ENCODE results near the gene ALKBH7.

The ALKBH7 gene

DNA sequence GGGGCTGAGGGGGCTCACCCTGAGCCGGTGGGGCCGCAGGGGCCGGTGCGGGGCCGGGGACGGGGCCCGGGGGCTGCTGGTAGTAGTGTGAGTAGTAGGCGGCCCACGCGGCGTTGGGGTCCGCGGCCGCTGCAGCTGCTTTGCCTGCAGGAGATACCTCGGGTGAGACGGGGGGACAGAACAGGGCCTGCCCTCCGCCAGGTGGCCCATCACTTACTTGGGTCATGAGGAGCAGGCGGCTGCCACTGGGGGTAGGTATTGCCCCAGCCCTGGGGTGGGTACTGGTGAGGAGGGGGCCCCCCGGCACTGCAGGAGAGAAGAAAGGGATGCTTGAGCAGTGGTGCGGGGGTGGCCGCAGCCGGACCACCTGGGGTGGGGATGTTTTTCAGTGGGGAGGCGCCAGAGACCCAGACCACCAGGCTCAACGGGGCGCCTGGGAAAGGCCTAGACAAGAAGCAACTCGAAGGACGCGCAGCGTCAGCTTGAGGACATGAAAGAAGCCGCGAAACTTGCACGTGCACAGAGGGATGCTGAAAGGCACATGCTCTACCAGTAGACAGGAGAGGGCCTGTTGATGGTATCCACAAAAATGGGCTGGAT, 43.1 kb downstream of the ALKBH7 start:
- Histone ChIP-seq H3K9me3 (ENCODE audit: control insufficient read depth, insufficient read depth, low read depth, low read length) (no peaks in the 10 kb centered on the region), H3K27me3 (ENCODE audit: control insufficient read depth, insufficient read depth, low read length) (no peaks in the 10 kb centered on the region), H3K9ac (ENCODE audit: low read length) (no peak overlapping the region), H3K4me1 (ENCODE audit: control insufficient read depth, insufficient read depth, low read length) (peaks cover 3% of the 10 kb centered on the region; the same call in 1 of the 2 replicates), H3K36me3 (ENCODE audit: control insufficient read depth, insufficient read depth, low read length) (peaks cover 68% of the 10 kb centered on the region), H3K4me3 (ENCODE audit: low read depth, low read length) (no peak overlapping the region), H3K27ac (ENCODE audit: low read depth, low read length) (no peak overlapping the region)

DNA sequence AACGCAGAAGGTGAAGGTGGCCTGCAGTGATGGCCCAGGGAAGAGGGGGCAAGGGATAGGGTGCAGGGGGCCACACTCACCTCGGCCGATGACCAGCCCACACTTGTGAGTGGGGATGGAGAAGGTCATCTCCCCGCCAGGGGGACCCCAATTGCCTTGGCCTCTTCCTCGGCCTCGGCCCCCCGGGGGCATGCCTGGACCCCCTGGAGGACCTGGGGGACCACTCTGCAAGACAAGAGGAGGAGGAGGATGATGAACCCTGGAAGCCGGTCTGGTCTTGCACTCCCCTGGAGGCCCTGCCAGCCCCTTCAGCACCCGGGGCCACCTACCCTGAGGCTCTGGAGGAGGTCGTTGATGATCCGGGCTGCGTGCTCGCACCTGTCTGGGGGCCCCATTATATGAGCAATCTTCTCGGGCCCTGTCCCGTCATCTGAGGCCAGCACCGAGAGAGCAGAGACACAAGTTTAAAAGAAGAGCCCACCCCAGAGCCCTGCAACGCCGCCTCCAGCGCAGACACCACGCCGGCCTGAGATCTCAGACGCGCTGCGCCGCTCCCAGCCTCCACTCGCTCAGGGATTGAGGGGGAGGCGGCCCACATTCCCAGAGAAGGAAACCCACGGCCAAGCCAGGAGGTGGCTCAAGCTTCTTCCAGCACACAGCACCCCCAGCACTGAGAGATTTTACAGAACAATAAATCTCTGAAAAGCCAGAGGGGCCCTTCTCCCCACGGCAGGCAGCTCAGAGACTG, 44.2 kb downstream of the ALKBH7 start:
- H3K36me3 ChIP-seq (ENCODE audit: control insufficient read depth, insufficient read depth, low read length): peaks cover 79% of the 10 kb centered on the region
- peaks cover 3% of the 10 kb centered on the region; the same call in 1 of the 2 replicates for H3K4me1 ChIP-seq (ENCODE audit: control insufficient read depth, insufficient read depth, low read length)
- no peaks in the 10 kb centered on the region for H3K27me3 ChIP-seq (ENCODE audit: control insufficient read depth, insufficient read depth, low read length)
- no peak overlapping the region for H3K4me3 ChIP-seq (ENCODE audit: low read depth, low read length)
- H3K9ac ChIP-seq (ENCODE audit: low read length): no peak overlapping the region
- no peak overlapping the region for H3K27ac ChIP-seq (ENCODE audit: low read depth, low read length)
- no peaks in the 10 kb centered on the region for H3K9me3 ChIP-seq (ENCODE audit: control insufficient read depth, insufficient read depth, low read depth, low read length)

DNA sequence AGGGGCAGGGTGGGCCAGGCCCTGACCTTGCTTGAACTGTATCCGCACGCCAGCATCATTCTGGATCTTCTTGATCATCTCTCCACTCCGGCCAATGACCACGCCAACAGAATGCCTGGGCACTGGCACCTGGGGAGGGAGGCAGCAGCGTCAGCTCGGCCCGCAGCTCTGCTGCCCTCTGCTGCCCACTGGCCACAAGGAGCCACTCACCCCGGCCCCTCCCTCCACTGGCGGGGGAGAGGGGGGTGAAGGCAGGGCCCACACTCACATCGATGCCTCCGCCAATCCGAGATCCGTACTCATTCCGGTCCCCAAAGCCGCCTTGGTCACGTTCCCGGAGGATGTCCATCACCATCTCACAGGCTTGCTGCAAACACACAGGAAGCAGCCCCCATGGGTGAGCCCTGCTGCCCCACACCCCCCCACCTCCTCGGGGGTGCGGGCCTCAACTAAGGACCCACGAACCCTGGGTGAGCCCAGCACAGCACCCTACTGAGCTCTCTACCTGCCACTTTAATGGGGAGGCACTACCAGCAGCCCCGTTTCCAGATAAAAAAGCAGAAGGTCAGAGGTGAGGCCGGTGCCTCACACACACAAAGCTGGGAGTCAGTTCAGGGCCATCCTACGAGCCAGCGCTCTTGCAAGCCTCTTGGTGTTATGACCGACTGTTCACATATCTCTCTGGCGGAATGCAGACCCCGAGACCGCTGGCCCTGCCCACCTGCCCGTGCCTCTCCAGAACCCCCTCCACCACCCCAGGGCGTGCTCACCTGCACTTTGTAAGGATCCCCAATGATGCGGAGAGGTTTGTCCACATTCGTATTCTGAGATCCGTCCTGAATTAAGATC, 45.3 kb downstream of the ALKBH7 start:
- H3K9ac ChIP-seq (ENCODE audit: low read length): no peak overlapping the region
- no peaks in the 10 kb centered on the region for H3K9me3 ChIP-seq (ENCODE audit: control insufficient read depth, insufficient read depth, low read depth, low read length)
- H3K4me1 ChIP-seq (ENCODE audit: control insufficient read depth, insufficient read depth, low read length): no peaks in the 10 kb centered on the region
- no peak overlapping the region for H3K27ac ChIP-seq (ENCODE audit: low read depth, low read length)
- no peak overlapping the region for H3K4me3 ChIP-seq (ENCODE audit: low read depth, low read length)
- no peaks in the 10 kb centered on the region for H3K27me3 ChIP-seq (ENCODE audit: control insufficient read depth, insufficient read depth, low read length)
- peaks cover 90% of the 10 kb centered on the region for H3K36me3 ChIP-seq (ENCODE audit: control insufficient read depth, insufficient read depth, low read length)

DNA sequence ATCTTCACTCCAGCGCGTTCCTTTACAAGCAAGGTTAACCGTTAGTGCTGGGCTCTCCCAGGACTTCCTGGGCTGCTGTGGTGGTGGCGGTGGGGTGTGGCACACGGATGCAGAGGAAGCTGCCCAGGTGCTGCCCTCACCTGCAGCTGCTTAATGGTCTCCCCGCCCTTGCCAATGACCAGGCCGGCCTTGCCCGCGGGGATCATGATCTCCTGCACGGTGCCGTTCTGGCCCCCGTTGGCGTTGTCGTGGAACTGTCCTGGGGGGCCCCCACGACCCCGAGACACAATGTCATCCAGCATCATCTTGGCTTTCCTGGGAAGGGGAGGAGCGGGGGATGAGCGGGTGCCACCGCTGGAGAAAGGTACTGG, 46.0 kb downstream of the ALKBH7 start:
- Histone ChIP-seq H3K36me3 (ENCODE audit: control insufficient read depth, insufficient read depth, low read length) (peaks cover 93% of the 10 kb centered on the region), H3K27me3 (ENCODE audit: control insufficient read depth, insufficient read depth, low read length) (no peaks in the 10 kb centered on the region), H3K9ac (ENCODE audit: low read length) (no peak overlapping the region), H3K4me3 (ENCODE audit: low read depth, low read length) (no peak overlapping the region), H3K4me1 (ENCODE audit: control insufficient read depth, insufficient read depth, low read length) (0 out of 2 replicates have a peak, but pooled peaks cover 4% of the 10 kb centered on the region), H3K27ac (ENCODE audit: low read depth, low read length) (no peak overlapping the region), H3K9me3 (ENCODE audit: control insufficient read depth, insufficient read depth, low read depth, low read length) (no peaks in the 10 kb centered on the region)

DNA sequence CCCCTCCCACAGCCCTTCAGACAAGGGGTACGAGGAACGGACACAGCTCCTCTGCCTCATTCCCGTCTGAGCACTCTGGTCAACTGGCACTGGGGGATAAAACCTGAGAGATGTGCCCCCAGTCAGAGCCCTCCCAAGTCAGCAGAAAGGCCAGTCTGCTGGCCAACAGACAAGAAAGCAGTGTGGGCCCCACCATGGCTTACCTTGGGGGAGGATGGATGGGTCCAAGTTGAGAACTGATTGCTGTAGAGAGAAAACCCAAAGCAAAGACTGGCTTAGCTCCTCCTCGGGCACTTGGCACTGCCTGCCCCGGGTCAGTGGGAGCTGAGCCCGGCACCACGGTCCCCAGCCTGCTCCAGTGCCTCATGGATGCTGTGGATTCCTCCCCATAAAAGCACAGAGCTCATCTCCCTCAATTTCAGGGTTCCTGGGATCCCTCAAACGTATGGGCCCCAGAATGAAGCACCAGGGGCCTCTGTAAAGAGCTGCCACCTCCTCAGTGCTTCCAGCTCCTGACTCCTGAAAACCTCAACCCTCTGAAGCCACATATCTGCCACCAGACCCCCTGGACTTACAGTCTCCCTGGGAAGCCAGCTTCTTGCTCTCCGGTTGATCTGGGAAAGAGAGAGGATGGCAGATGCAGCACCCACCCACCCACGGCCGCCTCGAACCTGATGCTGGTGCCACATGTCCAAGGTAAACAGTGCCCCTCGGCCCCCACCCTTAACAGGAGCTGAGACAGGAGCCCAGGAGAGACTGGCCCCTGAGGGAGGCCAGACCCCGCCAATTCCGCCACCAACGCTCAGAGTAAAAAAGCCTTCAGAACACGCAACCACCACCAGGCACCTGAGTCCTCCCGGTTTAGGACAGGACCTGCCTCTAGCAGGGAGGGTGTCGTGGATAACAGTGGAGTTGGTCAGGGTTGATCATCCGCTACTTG, 48.8 kb downstream of the ALKBH7 start:
- no peak overlapping the region for H3K27ac ChIP-seq (ENCODE audit: low read depth, low read length)
- H3K27me3 ChIP-seq (ENCODE audit: control insufficient read depth, insufficient read depth, low read length): no peaks in the 10 kb centered on the region
- no peak overlapping the region for H3K4me3 ChIP-seq (ENCODE audit: low read depth, low read length)
- H3K9me3 ChIP-seq (ENCODE audit: control insufficient read depth, insufficient read depth, low read depth, low read length): peaks cover 4% of the 10 kb centered on the region; the same call in 1 of the 2 replicates
- no peak overlapping the region for H3K9ac ChIP-seq (ENCODE audit: low read length)
- peaks cover 69% of the 10 kb centered on the region for H3K36me3 ChIP-seq (ENCODE audit: control insufficient read depth, insufficient read depth, low read length)
- 0 out of 2 replicates have a peak, but pooled peaks cover 4% of the 10 kb centered on the region for H3K4me1 ChIP-seq (ENCODE audit: control insufficient read depth, insufficient read depth, low read length)

DNA sequence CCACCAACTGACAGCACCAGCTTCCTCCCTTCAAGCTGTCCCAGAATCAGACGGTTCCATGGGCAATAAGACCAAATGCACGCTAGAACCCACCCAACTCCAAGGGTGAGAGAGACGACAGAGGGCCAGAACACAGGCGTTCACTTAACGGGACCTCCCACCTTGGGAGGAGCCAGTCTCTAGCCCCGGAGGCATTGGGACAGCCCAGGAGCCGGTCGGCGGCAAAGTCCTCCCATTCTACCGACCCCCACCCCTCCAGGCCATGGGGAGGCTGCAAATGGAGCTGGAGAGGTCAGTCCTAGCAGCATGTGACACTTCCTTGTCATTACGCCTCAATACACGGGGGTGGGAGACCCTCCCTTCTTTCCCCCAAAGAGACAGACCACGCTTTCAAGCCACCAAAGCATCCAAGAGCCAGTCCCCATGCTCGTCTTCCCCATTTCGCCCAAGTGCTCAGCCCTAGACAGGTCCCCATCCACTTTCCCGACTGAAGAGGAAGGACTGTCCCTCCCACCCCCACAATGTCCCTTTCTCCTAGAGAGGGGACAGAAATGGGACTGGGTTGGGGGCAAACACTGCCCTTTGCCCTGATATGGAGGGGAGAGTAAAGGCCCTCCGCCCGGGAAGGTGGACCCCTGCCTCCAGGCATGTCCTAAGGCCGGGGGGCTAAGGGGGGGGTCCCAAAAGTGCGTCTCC, 51.1 kb downstream of the ALKBH7 start:
- Histone ChIP-seq H3K9ac (ENCODE audit: low read length) (peak overlapping the region; percentile 89), H3K27me3 (ENCODE audit: control insufficient read depth, insufficient read depth, low read length) (no peaks in the 10 kb centered on the region), H3K36me3 (ENCODE audit: control insufficient read depth, insufficient read depth, low read length) (peaks cover 46% of the 10 kb centered on the region), H3K4me1 (ENCODE audit: control insufficient read depth, insufficient read depth, low read length) (0 out of 2 replicates have a peak, but pooled peaks cover 4% of the 10 kb centered on the region), H3K27ac (ENCODE audit: low read depth, low read length) (peak overlapping the region; percentile 85; the same call in 1 of the 2 replicates), H3K9me3 (ENCODE audit: control insufficient read depth, insufficient read depth, low read depth, low read length) (peaks cover 4% of the 10 kb centered on the region; the same call in 1 of the 2 replicates), H3K4me3 (ENCODE audit: low read depth, low read length) (peak overlapping the region; percentile 89)

DNA sequence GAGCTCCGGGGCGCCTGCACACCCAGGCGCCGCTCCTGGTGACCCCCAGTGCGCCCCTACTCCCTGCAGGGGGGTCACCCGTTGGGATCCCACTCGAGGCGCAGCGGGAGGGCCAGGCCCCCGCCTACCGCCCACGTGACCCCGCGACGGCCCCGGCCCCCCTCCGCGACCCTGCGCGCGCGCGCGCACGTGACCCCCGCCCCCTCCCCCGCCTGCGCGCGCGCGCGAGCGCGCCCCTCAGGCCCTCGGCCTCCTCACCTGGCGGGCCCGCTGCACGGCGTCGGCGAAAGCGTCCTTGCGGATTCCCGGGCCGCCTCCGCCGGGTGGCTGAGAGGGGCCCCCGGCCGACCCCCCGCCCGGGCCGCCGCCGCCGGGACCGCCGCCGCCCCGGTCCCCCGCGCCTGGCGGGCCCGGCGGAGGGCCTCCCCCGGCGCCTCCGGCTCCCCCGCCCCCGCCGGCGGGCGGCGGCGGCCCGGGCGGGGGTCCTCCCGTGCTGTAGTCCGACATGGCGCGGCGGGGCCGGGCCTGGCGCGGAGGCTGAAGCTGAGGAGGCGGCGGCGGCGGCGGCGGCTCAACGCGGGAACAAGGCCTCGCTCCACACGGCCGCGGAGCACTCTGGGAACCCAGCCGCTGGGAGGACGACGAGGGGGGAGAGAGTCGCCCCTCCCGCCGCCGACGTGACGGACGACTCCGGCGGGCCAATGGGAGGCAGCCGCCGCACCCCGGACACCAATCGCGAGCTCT, 51.8 kb downstream of the ALKBH7 start, which contains the start of gene KHSRP:
Gene KHSRP (minus strand): TSS at position 617 of the 744 bp plus-strand sequence. CDS start 110 bp downstream, at position 507.
- Histone ChIP-seq H3K9me3 (ENCODE audit: control insufficient read depth, insufficient read depth, low read depth, low read length) (peaks cover 4% of the 10 kb centered on the region; the same call in 1 of the 2 replicates), H3K27ac (ENCODE audit: low read depth, low read length) (peak within 1 kb of the TSS; percentile 85; the same call in 1 of the 2 replicates), H3K4me3 (ENCODE audit: low read depth, low read length) (peak within 1 kb of the TSS; percentile 89), H3K9ac (ENCODE audit: low read length) (peak within 1 kb of the TSS; percentile 89), H3K4me1 (ENCODE audit: control insufficient read depth, insufficient read depth, low read length) (0 out of 2 replicates have a peak, but pooled peaks cover 4% of the 10 kb centered on the region), H3K27me3 (ENCODE audit: control insufficient read depth, insufficient read depth, low read length) (peaks cover 2% of the 10 kb centered on the region), H3K36me3 (ENCODE audit: control insufficient read depth, insufficient read depth, low read length) (peaks cover 39% of the 10 kb centered on the region)

Measured in HUES6 (cell line).